ENCODE results near the gene ATG4D.

Gene ATG4D

GRCh38 chr19:10582091-10582490 lies 38.4 kb downstream of the ATG4D start:
- DNase-seq: no peak

- no peak for DNase-seq
These were observed 39.5 kb downstream of the ATG4D start for GRCh38 chr19:10583036-10583776.

GRCh38 chr19:10586396-10586795 lies 42.7 kb downstream of the ATG4D start:
- no peak for DNase-seq

DNA sequence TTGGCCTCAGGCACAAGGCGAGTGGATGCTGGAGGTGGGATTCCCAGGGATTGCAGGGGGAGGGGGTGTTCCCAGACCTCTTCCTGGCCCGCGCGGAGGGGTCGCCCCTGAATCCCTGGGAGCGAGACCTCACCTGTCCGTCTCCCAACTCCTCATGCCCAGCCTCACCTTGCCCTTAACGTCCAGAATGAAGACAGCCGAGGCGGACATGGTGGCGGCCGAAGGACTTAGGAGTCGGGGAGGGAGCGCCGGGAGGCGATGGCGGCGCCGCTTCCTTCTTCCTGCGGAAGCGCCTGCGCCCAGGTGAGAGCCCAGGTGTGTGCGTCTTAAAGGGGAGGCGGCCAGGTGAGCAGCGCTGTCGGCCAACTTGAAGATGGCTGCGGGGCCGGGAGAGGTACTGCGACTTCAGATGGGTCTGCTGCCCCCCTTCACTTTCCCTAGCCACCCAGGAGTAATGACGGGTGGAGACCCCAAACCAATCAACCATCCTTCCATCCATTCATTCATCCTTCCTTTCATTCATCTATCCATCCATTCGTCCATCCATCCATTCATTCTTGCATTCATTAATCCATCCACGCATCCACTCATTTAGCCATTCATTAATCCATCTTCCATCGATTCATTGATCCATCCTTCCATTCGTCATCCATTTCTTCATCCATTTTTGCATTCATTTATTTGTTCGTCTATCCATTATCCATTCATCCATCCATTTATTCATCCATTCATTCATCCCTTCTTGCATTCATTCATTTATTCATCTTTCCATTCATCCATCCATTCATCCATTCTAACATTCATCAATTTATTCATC lies 43.5 kb downstream of the ATG4D start, which contains the start of gene AP1M2:
Gene AP1M2, minus strand, starts transcription at position 291 of the 817 bp plus-strand sequence. Its CDS starts 81 bp downstream, at position 210.
- peak; percentile 62 for DNase-seq

DNA sequence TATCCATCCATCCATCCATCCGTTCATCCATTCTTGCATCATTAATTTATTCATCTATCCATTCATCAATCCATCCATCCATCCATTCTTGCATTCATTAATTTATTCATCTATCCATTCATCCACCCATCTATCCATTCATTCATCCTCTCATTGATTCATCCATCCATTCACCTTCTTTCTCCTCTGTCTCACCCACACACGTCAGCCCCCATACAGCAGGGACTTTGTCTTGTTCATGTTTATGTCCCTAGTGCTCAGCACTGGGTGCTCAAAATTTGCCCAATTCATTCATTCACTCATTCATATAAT lies 44.1 kb downstream of the ATG4D start:
- DNase-seq: no peak

DNA sequence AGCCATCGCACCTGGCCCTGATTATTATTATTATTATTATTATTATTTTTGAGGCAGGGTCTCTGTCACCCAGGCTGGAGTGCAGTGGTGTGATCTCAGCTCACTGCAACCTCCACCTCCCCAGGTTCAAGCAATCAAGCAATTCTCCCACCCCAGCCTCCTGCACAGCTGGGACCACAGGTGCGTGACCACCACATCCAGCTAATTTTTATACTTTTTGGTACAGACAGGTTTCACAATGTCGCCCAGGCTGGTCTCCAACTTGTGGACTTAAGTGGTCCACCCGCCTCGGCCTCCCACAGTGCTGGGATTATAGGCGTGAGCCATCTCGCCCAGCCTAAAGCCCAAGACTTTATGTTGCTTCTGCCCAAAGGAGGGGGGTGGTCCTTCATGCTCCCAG lies 49.4 kb downstream of the ATG4D start:
- DNase-seq: no peak

GRCh38 chr19:10593820-10594637 lies 50.3 kb downstream of the ATG4D start:
- no peak for DNase-seq

DNA sequence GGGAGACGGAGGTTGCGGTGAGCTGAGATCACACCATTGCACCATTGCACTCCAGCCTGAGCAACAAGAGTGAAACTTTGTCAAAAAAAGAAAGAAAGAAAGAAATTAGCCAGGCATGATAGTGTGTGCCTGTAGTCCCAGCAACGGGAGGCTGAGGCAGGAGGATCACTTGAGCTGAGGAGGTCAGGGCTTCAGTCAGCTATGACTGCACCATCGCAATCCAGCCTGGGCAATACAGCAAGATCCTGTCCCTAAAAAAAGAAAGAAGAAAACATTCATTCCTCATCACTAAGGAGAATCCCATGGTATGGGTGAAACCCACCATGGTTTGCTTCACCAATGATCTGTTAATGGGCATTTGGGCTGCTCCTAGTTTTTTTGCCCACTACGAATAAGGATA lies 56.4 kb downstream of the ATG4D start:
- no peak for DNase-seq

GRCh38 chr19:10601999-10602329 lies 58.3 kb downstream of the ATG4D start:
- DNase-seq: no peak

DNA sequence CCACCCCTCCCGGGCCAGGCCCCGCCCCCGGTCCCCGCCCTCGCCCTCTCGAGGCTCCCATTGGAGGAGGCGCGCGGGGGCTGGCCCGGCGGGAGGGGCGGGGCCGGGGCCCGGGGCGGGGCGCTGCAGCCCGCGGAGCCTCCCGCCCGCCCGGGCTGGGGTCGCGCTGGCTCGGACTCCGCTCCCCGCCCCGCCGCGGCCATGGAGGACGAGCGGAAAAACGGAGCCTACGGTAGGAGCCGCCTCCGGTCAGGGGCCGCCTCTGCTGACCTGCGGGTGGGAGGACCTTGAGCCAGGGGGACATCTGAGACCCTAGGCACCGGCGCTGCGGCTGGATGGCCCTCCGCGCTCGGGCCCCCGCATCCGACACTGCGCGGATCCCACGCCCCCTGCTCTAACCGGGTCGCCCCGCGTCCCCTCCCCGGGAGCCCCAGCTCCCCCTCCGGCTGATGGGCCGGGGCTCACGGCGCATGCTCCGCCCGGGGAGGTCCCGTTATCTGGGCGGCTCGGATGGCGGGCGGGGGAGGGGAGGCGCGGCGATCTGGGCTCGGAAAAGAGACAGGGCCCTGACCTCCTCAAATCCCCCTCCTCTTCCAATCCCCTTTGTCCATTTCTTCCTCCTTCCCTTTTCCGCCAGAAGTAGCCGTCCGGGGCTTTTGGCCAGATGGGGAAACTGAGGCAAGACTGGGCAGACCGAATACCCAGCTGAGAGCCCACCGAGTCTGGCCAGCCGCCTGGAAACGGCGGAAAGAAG lies 58.8 kb downstream of the ATG4D start:
- peak; percentile 71 for DNase-seq

Measured in NCI-H2029 (cell line).